Measurements from ENCODE around the gene ZMYM3. TPM values are rescaled to one million over a fixed set of nuclear protein-coding genes. Genes with fewer than 3 reads are reported as not detected.
"Not testable (repeated sequence)": the region's sequence is repeated elsewhere in the genome, so short reads cannot be mapped to it uniquely, and the experiment has no call there.

Gene ZMYM3
- total and polyA plus RNA-seq, 2 of the 4 experiments (the other 2 are of a cell fraction): 10.0 to 28.1 TPM

- H2AK9ac ChIP-seq (replicated peaks; ENCODE audit: low read depth, low read length, poor library complexity); H2AK5ac ChIP-seq (ENCODE audit: low read depth, low read length); H3K18ac ChIP-seq (ENCODE audit: low read depth, low read length); H4K5ac ChIP-seq (ENCODE audit: low read depth, low read length); dilution Hi-C loops (cut with HindIII; ENCODE audit: low sequenced_read_pairs, unreplicated experiment); H3K9me3 ChIP-seq (ENCODE audit: control insufficient read depth, insufficient read depth, low read length); H2BK20ac ChIP-seq (ENCODE audit: low read depth, low read length); in situ Hi-C loops (cut with MboI; ENCODE audit: low sequenced_read_pairs); H3K4me1 ChIP-seq (ENCODE audit: control insufficient read depth, insufficient read depth, low read length); H3K9me1 ChIP-seq (ENCODE audit: insufficient read depth, low read length); DNase-seq; intact Hi-C loops (cut with micrococcal nuclease); ATAC-seq (ENCODE audit: low read depth); H3K4me2 ChIP-seq (ENCODE audit: low read depth, low read length); H4K8ac ChIP-seq (ENCODE audit: low read depth in 2 of 2, low read length in 2 of 2); H3K9ac ChIP-seq (ENCODE audit: low read depth, low read length); H3K27me3 ChIP-seq (ENCODE audit: control insufficient read depth, insufficient read depth, low read length); H2BK5ac ChIP-seq (ENCODE audit: low read depth, low read length, poor library complexity, severe bottlenecking); H3K23ac ChIP-seq (ENCODE audit: low read depth, low read length); H2BK15ac ChIP-seq (ENCODE audit: low read depth, low read length); POLR2A ChIA-PET (ENCODE audit: unreplicated experiment); H2AFZ ChIP-seq (replicated peaks; ENCODE audit: low read length, poor library complexity); H3K4me3 ChIP-seq (ENCODE audit: insufficient read depth, low read depth, low read length); CTCF ChIA-PET; H3K27ac ChIP-seq (ENCODE audit: insufficient read depth, low read length); H3K14ac ChIP-seq (replicated peaks; ENCODE audit: low read depth, low read length); H4K91ac ChIP-seq (ENCODE audit: insufficient read depth, low read depth, low read length); H3K4ac ChIP-seq (ENCODE audit: low read depth, low read length); H3K56ac ChIP-seq (ENCODE audit: extremely low read depth, insufficient read depth, low read length); H2BK120ac ChIP-seq (ENCODE audit: low read depth, low read length): not testable (repeated sequence)
- TSS peak; percentile 96 for BruUV-seq (replicated peaks)
- H3K79me1 ChIP-seq (ENCODE audit: low read depth in 1 of 2, low read length in 2 of 2): peaks cover 12 to 19% of the 10 kb centered on the region in 2 experiments
- peaks cover 10% of the 10 kb centered on the region; the same call in 1 of the 2 replicates for H4K20me1 ChIP-seq (ENCODE audit: insufficient read depth, low read length)
- H3K36me3 ChIP-seq (ENCODE audit: control insufficient read depth, insufficient read depth, low read length): peaks cover 34% of the 10 kb centered on the region
- 57% methylated on average over 1 of the region's 7 CpGs; no CpG with 5 or more reads in 1 of the 2 experiments for WGBS, 2 experiments (ENCODE audit: extremely low coverage in 2 of 2, insufficient read length in 1 of 2)
Observed at GRCh38 chrX:71300495-71300894, 46.6 kb upstream of the ZMYM3 start.

GRCh38 chrX:71300064-71300463, 46.1 kb upstream of the ZMYM3 start:
- peaks cover 10% of the 10 kb centered on the region; the same call in 1 of the 2 replicates for H4K20me1 ChIP-seq (ENCODE audit: insufficient read depth, low read length)
- H2BK20ac ChIP-seq (ENCODE audit: low read depth, low read length); H2AK9ac ChIP-seq (replicated peaks; ENCODE audit: low read depth, low read length, poor library complexity); ATAC-seq (ENCODE audit: low read depth); H4K8ac ChIP-seq (ENCODE audit: low read depth in 2 of 2, low read length in 2 of 2); H2AFZ ChIP-seq (replicated peaks; ENCODE audit: low read length, poor library complexity); H3K27me3 ChIP-seq (ENCODE audit: control insufficient read depth, insufficient read depth, low read length); H3K4ac ChIP-seq (ENCODE audit: low read depth, low read length); H3K14ac ChIP-seq (replicated peaks; ENCODE audit: low read depth, low read length); H2BK120ac ChIP-seq (ENCODE audit: low read depth, low read length); DNase-seq; H3K27ac ChIP-seq (ENCODE audit: insufficient read depth, low read length); H3K56ac ChIP-seq (ENCODE audit: extremely low read depth, insufficient read depth, low read length); H3K9ac ChIP-seq (ENCODE audit: low read depth, low read length); H3K4me1 ChIP-seq (ENCODE audit: control insufficient read depth, insufficient read depth, low read length); H2AK5ac ChIP-seq (ENCODE audit: low read depth, low read length); H3K9me1 ChIP-seq (ENCODE audit: insufficient read depth, low read length); H3K23ac ChIP-seq (ENCODE audit: low read depth, low read length); POLR2A ChIA-PET (ENCODE audit: unreplicated experiment); BruUV-seq (replicated peaks); dilution Hi-C loops (cut with HindIII; ENCODE audit: low sequenced_read_pairs, unreplicated experiment); H4K5ac ChIP-seq (ENCODE audit: low read depth, low read length); H3K4me3 ChIP-seq (ENCODE audit: insufficient read depth, low read depth, low read length); H2BK5ac ChIP-seq (ENCODE audit: low read depth, low read length, poor library complexity, severe bottlenecking); H2BK15ac ChIP-seq (ENCODE audit: low read depth, low read length); H3K9me3 ChIP-seq (ENCODE audit: control insufficient read depth, insufficient read depth, low read length); H3K4me2 ChIP-seq (ENCODE audit: low read depth, low read length); CTCF ChIA-PET; H3K18ac ChIP-seq (ENCODE audit: low read depth, low read length); H4K91ac ChIP-seq (ENCODE audit: insufficient read depth, low read depth, low read length); intact Hi-C loops (cut with micrococcal nuclease); in situ Hi-C loops (cut with MboI; ENCODE audit: low sequenced_read_pairs): not testable (repeated sequence)
- no CpG with 5 or more reads among the region's 7 CpGs for WGBS, 2 experiments (ENCODE audit: extremely low coverage in 2 of 2, insufficient read length in 1 of 2)
- peaks cover 12 to 19% of the 10 kb centered on the region in 2 experiments for H3K79me1 ChIP-seq (ENCODE audit: low read depth in 1 of 2, low read length in 2 of 2)
- peaks cover 36% of the 10 kb centered on the region for H3K36me3 ChIP-seq (ENCODE audit: control insufficient read depth, insufficient read depth, low read length)

All from IMR-90 (cell line).